Mammary epithelial cell (primary cell): ENCODE measurements around the gene ETV3L.

Experiments used
- CTCF ChIP-seq, 2 donors: IDR thresholded peaks in 1 of 2; conservative IDR thresholded peaks in 1 of 2; 2 replicates each; pipeline ENCODE4 v1.5.1; 2011 to 2012; ENCODE audit warnings: inconsistent platforms in 2 of 2, low read length in 2 of 2, mild to moderate bottlenecking in 2 of 2, control low read depth in 1 of 2, low read depth in 1 of 2; ENCODE audit not compliant: insufficient read depth in 1 of 2; ENCODE audit errors: extremely low read depth in 1 of 2
- EZH2 ChIP-seq: IDR thresholded peaks from 2 replicates; pipeline ENCODE4 v1.6.1; 2012; ENCODE audit warnings: low read length, inconsistent platforms, borderline replicate concordance

GRCh38 chr1:157096881-157097280 lies 2.7 kb downstream of the ETV3L start:
- TF ChIP-seq CTCF (conservative IDR thresholded peaks at IDR 0.05 in 1 of 2, IDR thresholded peaks at IDR 0.05 in 1 of 2; ENCODE audit: extremely low read depth in 1 of 2, insufficient read depth in 1 of 2, low read depth in 1 of 2, low read length in 2 of 2) (no peak), EZH2 (no peak)
